ENCODE results near the gene VPS13A. TPM values are rescaled to one million over a fixed set of nuclear protein-coding genes. Genes with fewer than 3 reads are reported as not detected.

The VPS13A gene
- total RNA-seq, 4 donors from 2014 or later, result 24.6 to 31.0 (median 27.6) TPM

DNA sequence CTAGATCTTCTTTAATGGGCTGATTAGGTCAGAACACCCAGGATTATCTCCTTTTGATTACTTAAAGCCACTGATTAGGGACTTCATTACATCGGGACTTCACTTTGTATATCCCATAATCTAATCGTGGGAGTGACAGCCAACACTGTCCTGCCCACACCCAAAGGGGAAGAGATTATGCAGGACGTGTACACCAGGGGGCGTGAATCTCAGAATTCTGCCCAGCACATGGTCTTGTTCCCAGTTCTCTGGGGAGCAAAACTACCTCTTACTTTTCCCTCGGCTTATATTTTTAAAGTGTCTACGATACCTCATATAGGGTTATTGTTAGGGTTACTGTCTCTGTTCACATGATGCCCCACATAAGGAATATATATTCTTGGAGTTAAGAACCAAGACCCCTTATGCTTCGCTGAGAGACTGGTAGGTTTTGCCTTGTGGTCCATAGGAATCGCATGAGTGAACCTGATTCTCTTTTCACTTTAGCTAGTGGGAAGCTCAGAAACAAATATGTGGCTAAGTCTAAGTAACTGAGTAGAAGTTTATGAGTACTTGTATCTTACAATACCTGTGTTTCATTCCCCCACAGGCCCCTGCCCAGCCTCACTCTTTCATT lies 278.1 kb downstream of the VPS13A start:
- no peaks in the 10 kb centered on the region for H3K27me3 ChIP-seq
- no peak overlapping the region for H3K27ac ChIP-seq
- H3K9me3 ChIP-seq, result no peaks in the 10 kb centered on the region
- TF ChIP-seq EP300 (IDR thresholded peaks at IDR 0.05) (no peak), CTCF (IDR thresholded peaks at IDR 0.05) (peak in 2 of 5 experiments; percentile 13 to 18)
- H3K36me3 ChIP-seq, result no peaks in the 10 kb centered on the region
- peak in 1 of 2 donors; percentile 18 for DNase-seq (ENCODE audit: low spot score in 2 of 2)
- no peak overlapping the region for H3K4me3 ChIP-seq
- peaks cover 0 to 11% (median 0%) of the 10 kb centered on the region in 4 donors for H3K4me1 ChIP-seq
- 79 to 87% methylated on average over 8 of the region's 8 CpGs for WGBS, 2 donors

DNA sequence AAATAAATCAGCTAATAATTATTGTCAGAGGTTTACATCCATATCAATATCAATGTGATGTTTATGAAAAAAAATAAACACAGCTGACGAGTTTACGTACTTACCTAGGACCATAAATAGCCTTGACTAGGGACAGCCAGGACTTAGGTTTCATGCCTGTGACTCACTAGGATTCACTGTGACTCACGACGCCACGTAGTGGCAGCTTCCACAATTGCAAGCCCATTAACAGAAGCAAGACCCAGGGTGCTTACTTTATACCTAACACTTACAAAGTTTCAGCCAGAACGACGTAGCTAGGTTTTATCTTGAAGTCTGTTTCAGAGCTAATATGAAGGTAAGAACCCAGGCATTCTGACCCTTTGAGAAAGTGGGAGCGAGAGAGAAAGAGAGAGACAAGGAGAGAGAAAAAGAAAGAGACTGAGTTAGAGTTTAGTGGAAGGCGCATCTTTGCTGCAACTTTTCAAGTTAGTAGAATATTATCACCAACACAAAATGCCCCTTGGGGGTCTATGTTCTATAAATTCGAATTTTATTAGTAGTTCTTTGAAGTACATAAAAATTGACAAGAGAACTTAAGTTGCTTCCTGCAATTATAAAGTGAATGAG lies 279.6 kb downstream of the VPS13A start:
- Histone ChIP-seq H3K9me3 (no peaks in the 10 kb centered on the region), H3K4me3 (no peak overlapping the region), H3K36me3 (no peaks in the 10 kb centered on the region), H3K4me1 (peaks cover 0 to 11% (median 0%) of the 10 kb centered on the region in 4 donors), H3K27me3 (no peaks in the 10 kb centered on the region), H3K27ac (no peak overlapping the region)
- WGBS, 2 donors, result 18% methylated on average over 10 of the region's 10 CpGs
- TF ChIP-seq EP300 (IDR thresholded peaks at IDR 0.05) (no peak), POLR2A (IDR thresholded peaks at IDR 0.05) (no peak), CTCF (IDR thresholded peaks at IDR 0.05) (peak; percentile 74 to 91 (median 86))
- DNase-seq (ENCODE audit: low spot score in 2 of 2), result peak; percentile 87 to 96

- Histone ChIP-seq H3K4me3 (peak overlapping the region in 1 of 4 donors; percentile 31), H3K9me3 (no peaks in the 10 kb centered on the region), H3K27ac (peak overlapping the region in 1 of 4 donors; percentile 58), H3K27me3 (no peaks in the 10 kb centered on the region), H3K4me1 (peaks cover 0 to 11% (median 0%) of the 10 kb centered on the region in 4 donors), H3K36me3 (no peaks in the 10 kb centered on the region)
- 53 to 56% methylated on average over 14 to 15 of the region's 15 CpGs for WGBS, 2 donors
- TF ChIP-seq EP300 (IDR thresholded peaks at IDR 0.05) (peak in 1 of 2 donors; percentile 38), CTCF (IDR thresholded peaks at IDR 0.05) (peak; percentile 64 to 91 (median 80)), POLR2A (IDR thresholded peaks at IDR 0.05) (no peak)
- peak; percentile 39 to 72 for DNase-seq (ENCODE audit: low spot score in 2 of 2)
These were observed 280.7 kb downstream of the VPS13A start for GRCh38 chr9:77457916-77458592.

- Histone ChIP-seq H3K4me1 (peaks cover 0 to 11% (median 0%) of the 10 kb centered on the region in 4 donors), H3K36me3 (no peaks in the 10 kb centered on the region), H3K4me3 (no peak overlapping the region), H3K27ac (no peak overlapping the region), H3K9me3 (no peaks in the 10 kb centered on the region), H3K27me3 (no peaks in the 10 kb centered on the region)
- no peak for DNase-seq (ENCODE audit: low spot score in 2 of 2)
- 79 to 81% methylated on average over 8 of the region's 8 CpGs for WGBS, 2 donors
- no peak for TF ChIP-seq EP300 (IDR thresholded peaks at IDR 0.05)
- TF ChIP-seq POLR2A (IDR thresholded peaks at IDR 0.05), result no peak
- TF ChIP-seq CTCF (IDR thresholded peaks at IDR 0.05), result no peak
These were observed 283.6 kb downstream of the VPS13A start for GRCh38 chr9:77460938-77461337.

- Histone ChIP-seq H3K4me1 (peaks cover 0 to 11% (median 0%) of the 10 kb centered on the region in 4 donors), H3K27me3 (no peaks in the 10 kb centered on the region), H3K9me3 (no peaks in the 10 kb centered on the region), H3K4me3 (no peak overlapping the region), H3K36me3 (no peaks in the 10 kb centered on the region), H3K27ac (no peak overlapping the region)
- TF ChIP-seq EP300 (IDR thresholded peaks at IDR 0.05) (no peak), POLR2A (IDR thresholded peaks at IDR 0.05) (no peak)
- no peak for DNase-seq (ENCODE audit: low spot score in 2 of 2)
- 80 to 83% methylated on average over 10 of the region's 10 CpGs for WGBS, 2 donors
These were observed 284.7 kb downstream of the VPS13A start for GRCh38 chr9:77462066-77462465.

All from tibial nerve (tissue), 4 donors.